ENCODE measurements around the gene GPR146. TPM values are rescaled to one million over a fixed set of nuclear protein-coding genes. Genes with fewer than 3 reads are reported as not detected.

GPR146 gene
- total RNA-seq, 2 donors from 2014 or later: 9.0 to 20.3 TPM

GRCh38 chr7:1028044-1028770 lies 16.1 kb upstream of the GPR146 start:
- Histone ChIP-seq H3K36me3 (peaks cover 7% of the 10 kb centered on the region), H3K27ac (peak overlapping the region; percentile 85), H3K27me3 (replicated peaks; ENCODE audit: insufficient read depth) (no peaks in the 10 kb centered on the region), H3K9me3 (no peaks in the 10 kb centered on the region), H3K4me1 (ENCODE audit: control insufficient read depth in 1 of 2, low read depth in 2 of 2) (peaks cover 8 to 32% of the 10 kb centered on the region in 2 donors), H3K4me3 (peak overlapping the region; percentile 91)
- DNase-seq (ENCODE audit: low spot score): peak; percentile 66
- no peak for TF ChIP-seq CTCF (IDR thresholded peaks at IDR 0.05)
- ATAC-seq (ENCODE audit: insufficient number of reproducible peaks, low FRiP score, low read depth): peak; percentile 87

- DNase-seq (ENCODE audit: low spot score) (peak; percentile 73), ATAC-seq (ENCODE audit: insufficient number of reproducible peaks, low FRiP score, low read depth) (peak; percentile 97)
- Histone ChIP-seq H3K27me3 (replicated peaks; ENCODE audit: insufficient read depth) (no peaks in the 10 kb centered on the region), H3K36me3 (peaks cover 7% of the 10 kb centered on the region), H3K27ac (peak overlapping the region; percentile 85), H3K4me3 (peak overlapping the region; percentile 91), H3K9me3 (no peaks in the 10 kb centered on the region), H3K4me1 (ENCODE audit: control insufficient read depth in 1 of 2, low read depth in 2 of 2) (peaks cover 8 to 32% of the 10 kb centered on the region in 2 donors)
- TF ChIP-seq CTCF (IDR thresholded peaks at IDR 0.05): no peak
Observed at GRCh38 chr7:1028775-1029636, 15.3 kb upstream of the GPR146 start.

- peaks cover 8 to 27% of the 10 kb centered on the region in 2 donors for H3K4me1 ChIP-seq (ENCODE audit: control insufficient read depth in 1 of 2, low read depth in 2 of 2)
- H3K27me3 ChIP-seq (replicated peaks; ENCODE audit: insufficient read depth): no peaks in the 10 kb centered on the region
- H3K36me3 ChIP-seq: peaks cover 5% of the 10 kb centered on the region
- peak overlapping the region; percentile 85 for H3K27ac ChIP-seq
- no peak overlapping the region for H3K4me3 ChIP-seq
- TF ChIP-seq CTCF (IDR thresholded peaks at IDR 0.05): no peak
- ATAC-seq (ENCODE audit: insufficient number of reproducible peaks, low FRiP score, low read depth) (no peak), DNase-seq (ENCODE audit: low spot score) (no peak)
- H3K9me3 ChIP-seq: no peaks in the 10 kb centered on the region
Observed at GRCh38 chr7:1029637-1030443, 14.5 kb upstream of the GPR146 start.

DNA sequence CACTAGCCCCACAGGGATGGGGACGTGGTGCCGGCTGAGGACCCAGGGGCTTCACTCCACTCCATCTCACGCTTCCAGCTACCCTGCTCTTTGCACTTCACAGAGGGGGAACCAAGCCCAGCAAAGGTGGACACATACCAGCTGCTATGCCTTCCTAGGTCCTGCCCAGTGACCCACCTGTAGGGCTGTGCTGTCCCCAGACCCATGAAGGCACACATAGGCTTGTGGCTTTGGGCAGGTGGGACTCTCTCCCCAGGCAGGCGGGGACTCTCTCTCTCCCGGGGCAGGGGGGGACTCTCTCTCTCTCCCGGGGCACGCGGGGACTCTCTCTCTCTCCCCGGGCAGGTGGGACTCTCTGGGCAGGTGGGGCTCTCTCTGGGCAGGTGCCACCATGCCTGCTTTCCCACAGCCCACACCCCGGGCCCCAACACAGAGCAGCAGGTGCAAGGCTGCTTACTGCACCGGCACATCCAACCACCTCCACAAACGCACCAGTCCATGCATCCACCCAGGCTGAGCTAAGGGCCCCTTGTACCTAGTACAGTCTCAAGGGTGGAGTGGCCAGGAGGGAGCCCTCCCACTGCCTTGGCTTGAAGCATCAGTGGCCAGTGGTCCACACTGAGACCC lies 13.8 kb upstream of the GPR146 start:
- Histone ChIP-seq H3K27me3 (replicated peaks; ENCODE audit: insufficient read depth) (no peaks in the 10 kb centered on the region), H3K4me1 (ENCODE audit: control insufficient read depth in 1 of 2, low read depth in 2 of 2) (peaks cover 8 to 24% of the 10 kb centered on the region in 2 donors), H3K4me3 (no peak overlapping the region), H3K9me3 (no peaks in the 10 kb centered on the region), H3K27ac (no peak overlapping the region), H3K36me3 (no peaks in the 10 kb centered on the region)
- TF ChIP-seq CTCF (IDR thresholded peaks at IDR 0.05): no peak
- no peak for ATAC-seq (ENCODE audit: insufficient number of reproducible peaks, low FRiP score, low read depth)
- DNase-seq (ENCODE audit: low spot score): no peak

Measured in thoracic aorta (tissue), 2 donors.